NCI-H748 (cell line): ENCODE data around the gene ANKRD6.

ENCODE experiments used
- DNase-seq: peaks from one replicate; lab custom pipeline; 2025; ENCODE audit not compliant: unreplicated experiment; lab: John Stamatoyannopoulos, UW

Gene ANKRD6

DNA sequence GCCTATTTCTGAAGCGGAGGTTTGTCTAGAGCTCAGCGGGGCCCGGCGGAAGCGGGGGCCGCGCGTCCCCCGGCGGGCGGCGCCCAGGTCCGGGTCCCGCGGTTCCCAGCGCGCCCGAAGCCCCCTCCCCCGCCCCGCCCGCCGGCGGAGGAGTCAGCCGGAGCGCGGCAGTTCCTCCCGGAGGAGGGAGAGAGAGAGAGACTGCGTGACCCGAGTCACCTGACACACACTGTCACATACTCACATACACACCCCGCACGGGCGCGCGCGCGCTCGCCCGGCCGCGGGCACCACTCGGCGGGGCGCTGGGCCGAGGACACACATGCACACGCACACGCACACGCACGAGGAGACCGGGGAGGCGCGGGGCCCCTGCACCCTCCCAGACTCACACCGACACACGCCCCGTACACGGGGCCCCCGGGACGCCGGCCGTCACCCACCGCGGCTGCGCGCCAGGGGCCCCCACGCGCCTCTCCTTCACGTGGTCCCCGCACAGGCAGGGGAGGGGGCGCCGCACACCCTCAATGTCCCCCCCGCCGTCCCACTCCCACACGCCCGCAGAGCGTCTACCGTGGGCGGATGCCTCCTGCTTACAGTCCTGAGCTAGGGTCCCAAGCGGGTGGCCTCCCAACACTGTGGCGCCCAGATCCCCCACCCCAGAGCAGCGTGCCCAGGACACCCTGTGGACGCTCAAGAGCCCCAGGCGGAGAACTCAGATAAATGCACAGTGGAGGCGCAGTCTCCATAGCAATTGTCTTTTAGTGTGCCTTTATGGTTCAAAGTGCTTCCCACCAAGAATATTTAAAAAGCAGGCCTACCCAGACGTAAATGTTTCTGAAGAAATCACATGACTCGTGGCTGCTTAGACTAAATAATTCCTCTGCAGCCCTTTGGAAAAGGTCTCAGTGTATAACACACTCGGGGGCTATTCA is 20.6 kb upstream of the ANKRD6 start, which contains the start of gene RRAGD:
RRAGD (minus strand) TSS at position 203 of the 935 bp plus-strand sequence. CDS start 280 bp downstream, outside the sequence.
- peak; percentile 79 for DNase-seq

DNA sequence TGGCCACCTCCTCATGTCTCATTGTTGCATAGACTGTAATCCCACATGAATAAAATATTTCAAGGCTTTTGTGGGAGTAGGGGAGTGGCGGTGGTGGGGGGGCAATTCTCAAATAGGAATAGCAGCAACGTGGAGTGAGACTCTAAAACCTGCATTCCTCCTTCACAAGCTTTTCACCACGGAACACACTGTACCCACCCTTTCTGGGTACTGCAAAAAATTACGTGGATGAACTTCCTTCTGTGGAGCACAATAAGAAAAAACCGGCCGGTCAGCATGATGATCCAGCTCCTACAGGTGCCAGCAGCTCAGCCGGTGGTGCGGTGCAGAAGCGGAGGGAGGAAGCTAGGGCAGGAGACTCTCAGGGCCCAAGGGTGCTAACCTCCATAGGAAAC is 19.9 kb upstream of the ANKRD6 start:
- peak; percentile 43 for DNase-seq

DNA sequence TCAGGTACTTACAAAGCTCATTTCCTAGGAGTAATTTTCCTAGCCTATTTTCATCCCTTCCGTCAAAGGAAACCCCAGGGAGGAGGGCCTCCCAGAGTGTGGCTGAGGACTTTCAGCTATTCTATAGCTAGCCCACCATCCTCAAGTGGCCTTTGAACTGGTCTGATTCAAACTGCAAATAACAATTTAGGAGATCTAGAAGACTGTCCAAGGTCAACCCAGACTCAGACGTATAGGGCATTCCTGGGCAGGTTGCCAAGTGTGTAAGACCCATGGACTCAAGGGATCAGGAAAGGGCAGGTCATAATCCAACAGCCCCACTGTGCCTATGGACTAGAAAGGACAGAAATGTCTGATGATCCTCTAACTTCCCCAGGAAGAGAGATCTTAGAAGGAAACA is 18.7 kb upstream of the ANKRD6 start:
- DNase-seq: no peak

DNA sequence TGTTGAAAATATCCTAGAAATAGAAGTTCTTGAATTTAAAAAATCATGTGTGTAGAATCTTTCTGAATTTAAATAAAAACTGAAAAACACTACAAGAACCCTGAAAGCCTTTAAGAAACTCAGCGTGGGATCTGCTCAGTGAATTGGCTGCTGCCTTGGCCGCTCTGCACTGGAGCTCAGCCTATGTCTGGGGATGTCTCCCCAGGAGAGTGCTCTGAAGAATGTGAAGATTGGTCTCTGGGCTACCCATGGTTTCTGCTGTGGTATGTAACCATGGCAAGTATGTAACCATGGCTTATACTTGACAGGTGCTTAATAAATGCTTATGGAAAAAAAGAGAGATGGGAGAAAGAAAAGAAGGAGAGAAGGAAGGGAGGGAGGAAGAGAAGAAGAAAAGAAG is 17.8 kb upstream of the ANKRD6 start:
- DNase-seq: no peak

DNA sequence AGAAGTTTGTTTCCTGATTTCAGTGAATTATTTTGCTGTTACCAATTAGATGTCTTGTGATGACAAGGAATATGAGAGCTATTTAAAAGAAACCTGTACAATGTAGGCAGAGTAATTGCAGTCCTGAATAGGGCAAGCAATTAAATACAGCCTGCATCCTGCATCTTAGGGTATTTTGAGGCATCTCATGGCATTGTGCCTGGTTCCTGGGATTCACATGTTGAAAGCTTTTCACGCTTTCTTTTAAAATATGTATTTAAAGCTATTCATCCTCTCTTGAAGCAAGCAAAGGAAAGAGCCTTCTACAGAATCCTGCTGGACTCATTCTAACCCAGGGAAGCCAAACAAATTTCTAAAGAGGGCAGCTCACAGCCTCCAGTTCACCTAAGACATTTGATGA is 16.2 kb upstream of the ANKRD6 start:
- no peak for DNase-seq

DNA sequence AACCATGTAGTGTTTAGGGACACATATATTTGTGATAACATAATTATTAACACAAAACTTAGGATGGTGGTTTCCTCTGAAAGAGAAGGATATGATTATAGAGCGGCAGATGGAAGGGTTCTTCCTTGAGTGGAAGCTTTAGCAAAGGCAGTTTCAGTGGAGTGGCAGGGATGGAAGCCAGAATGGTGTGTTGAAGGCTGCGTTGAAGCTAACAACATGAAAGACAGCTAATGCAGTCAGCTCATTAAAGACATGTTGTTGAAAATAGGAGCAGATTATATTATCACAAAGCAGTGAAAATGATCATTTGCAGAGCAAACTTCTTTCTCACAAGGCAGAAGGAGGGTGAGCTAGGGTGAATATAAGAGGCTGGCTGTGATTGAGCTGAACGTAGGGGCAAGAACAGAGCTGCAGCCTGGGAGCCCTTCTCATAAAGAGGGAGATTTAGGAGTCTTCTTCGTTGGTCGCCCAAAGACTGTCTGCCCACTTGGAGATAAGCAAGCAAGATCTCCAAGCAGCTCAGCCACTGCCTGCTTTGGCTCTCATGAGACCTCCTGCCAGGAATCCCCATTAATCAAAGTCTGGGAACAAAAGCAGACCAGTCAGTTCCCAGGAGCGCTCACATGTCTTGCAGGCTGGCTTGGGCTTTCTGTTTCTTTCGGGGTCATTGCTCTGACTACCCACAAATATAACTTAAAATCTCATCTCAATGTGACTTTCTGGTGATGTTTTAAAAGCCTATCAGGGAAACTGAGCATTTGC is 2.6 kb upstream of the ANKRD6 start:
- peak; percentile 42 for DNase-seq

DNA sequence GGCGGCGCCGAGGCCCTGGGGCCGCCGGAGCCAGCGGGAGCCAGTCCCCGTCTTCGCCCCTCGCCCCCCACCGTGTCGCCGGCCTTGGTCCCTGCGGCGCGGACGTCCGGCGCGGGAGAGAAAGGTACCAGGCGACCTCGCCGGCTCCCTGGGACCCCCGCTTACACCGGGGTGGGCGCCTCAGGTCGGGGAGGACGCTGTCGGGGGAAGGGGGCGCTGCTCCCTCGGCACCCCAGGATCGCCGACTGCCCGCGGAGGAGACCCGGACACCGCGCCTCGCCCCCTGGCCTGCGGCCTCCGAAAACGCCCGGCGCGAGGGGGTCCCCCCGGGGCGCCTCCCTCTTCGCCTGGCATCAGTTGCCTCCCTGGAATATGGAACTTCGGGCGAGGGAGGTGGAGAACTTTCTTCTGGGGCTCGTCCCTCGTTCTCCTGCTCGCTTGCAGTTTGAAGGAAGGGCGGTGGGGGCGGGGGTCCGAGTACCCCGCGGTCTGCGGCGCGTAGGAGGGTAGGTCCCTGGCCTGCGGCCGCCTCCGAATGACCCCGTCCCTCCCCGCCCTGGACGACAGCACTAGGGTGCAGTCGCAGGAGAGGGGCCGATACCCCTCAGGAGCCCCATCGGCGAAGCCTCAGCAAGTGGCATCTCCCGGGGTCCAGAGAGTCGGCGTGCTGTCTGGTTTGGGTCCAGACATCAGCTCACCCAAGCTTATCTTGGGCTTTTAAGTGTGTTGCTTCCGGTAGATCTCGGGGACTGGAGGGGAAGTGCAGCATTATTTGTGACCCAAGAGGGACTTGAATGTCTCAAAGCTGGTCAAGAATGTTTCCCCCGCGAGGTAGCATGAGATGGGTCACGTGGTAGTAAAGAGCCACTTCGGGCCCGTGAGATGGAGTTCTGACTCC is 549 bp downstream of the ANKRD6 start:
- peak; percentile 73 for DNase-seq

DNA sequence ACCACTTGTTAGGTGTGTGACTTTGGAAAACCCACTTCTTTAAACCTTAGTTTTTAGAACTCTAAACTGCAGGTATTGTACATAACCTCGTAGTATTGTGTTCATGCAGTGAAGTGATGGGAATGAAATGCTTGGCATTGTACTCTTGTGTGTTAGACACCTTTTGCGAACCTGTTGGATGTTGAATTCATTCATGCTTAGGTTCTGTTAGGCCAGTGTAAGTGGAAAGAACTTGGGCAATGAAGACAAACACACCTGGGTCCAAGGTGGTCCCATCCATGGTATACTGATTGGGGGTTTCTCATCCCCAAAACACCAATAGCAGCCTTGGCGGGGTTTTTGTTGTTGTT is 1.2 kb downstream of the ANKRD6 start:
- no peak for DNase-seq

DNA sequence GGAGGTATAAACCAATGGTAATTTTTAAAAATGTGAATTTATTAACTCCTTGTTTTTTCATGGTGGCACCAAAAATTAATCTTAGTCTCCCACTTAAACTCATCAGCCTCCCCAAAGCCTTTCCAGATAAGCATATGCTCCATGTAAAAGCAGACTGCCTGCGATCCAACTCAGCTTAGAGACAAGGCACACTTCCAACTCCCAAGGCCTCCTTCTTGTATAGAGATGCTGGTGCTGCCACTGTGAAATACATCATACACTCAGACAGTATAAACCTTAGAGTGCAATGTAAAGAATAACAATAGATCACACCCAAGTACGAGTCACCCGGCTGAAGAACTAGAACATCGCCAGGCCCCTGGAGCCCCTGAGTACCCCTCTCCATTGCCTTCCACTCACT is 2.0 kb downstream of the ANKRD6 start:
- DNase-seq: peak; percentile 44

DNA sequence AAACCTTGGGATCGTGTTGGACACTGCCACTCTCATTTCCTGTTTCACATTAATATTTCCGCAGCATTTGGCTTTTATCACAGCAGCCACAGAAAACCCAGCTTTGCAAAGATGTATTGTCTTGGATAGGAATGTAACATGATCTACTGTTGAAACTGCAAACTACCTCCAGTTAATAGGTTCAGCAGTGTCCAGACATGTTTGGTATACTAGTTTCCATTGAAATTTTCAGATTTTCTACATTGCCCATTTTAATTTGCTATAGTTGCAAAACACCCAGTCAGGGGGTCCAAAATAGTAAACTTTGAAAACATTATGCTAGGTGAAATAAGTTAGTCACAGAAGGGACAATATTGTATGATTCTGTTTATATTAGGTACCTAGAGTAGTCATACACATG is 3.3 kb downstream of the ANKRD6 start:
- DNase-seq: peak; percentile 86

DNA sequence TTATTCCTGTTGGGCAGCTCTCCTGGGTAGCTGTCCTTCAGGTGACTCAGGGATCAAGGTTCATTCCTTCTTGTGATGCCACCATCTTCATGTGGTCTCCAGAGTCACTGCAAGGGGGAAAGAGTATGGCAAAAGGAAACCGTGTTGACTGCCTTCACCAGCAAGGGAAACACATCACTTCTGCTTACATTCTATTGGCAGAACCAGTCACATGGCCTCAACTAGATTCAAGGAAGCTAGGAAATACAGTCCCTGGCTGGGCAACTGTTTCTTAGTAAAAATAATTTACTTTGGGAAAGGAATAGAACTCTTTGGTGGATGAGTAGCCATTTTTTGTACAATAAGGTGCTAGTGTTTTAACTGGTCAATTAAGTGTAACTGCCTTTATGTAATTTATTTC is 5.3 kb downstream of the ANKRD6 start:
- no peak for DNase-seq

DNA sequence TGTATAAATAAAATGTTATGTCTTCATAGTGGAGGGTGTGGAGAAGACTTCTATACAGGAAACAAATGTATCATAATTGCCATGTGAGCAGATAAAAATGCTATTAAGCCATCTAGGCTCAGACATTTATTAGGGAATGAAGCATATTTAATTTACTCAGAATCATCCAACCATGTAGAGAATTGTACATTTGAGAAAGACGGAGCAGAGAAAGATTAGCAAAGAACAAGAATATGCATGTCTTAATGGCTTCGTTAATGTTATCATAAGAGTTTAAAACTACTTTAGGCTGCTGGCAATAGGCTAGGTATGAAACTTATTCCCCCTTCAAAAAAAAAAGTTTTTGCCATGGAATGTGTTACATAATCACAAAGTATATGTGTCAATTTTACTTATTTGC is 6.1 kb downstream of the ANKRD6 start:
- DNase-seq: no peak

DNA sequence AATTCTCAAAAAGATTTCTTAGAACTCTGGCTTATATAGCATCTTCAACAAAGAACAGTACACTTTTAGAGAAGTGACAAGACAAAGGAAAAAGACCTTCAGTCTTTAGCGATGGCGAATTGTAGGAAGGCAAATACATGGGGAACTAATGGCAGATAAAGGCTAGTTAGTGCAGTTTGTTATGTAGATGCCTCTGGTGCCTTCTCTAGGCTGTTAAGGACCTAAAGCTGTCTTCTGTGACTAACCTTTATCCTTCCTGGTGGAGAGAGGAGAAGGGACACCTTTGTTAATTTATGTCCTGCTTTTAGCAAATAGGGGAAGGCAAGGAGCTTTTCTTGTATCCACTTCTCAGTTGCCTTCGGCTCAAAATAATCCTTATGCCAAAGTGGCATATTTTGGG is 7.2 kb downstream of the ANKRD6 start:
- DNase-seq: no peak

DNA sequence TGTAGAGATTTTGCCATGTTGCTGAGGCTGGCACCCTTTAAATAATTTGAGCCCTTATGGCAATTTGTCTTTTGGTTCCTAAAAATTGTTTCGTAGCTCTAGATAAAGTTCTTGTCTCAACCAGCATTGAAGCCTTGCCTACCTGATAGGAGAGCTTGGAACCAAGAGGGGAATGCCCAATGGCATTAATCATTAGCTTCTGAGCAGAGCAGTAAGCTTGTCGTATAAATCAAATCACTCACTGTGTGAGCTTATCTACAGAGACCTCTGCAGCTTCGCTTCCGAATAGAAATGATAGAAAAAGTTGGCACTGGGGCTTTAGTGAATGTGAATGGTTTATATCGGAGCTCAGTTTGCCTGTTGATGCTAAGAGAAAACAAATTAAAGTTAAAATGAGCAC is 10.7 kb downstream of the ANKRD6 start:
- DNase-seq: no peak

DNA sequence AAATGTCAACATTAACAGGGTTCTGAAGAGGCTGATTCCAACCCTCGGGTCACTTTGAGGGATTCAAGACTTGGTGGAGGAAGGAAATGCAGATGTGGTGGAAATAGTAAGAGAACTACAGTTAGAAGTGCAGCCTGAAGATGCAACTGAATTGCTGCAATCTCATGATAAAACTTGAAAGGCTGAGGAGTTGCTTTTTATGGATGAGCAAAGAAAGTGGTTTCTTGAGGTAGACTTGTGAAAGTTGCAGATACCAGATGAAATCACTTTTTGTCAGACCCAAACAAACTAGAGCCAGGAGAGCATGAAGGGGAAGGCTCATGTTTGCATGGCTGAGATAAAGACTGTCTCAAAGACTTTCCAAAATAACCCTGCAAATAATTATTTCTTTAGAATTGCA is 16.2 kb downstream of the ANKRD6 start:
- DNase-seq: no peak

DNA sequence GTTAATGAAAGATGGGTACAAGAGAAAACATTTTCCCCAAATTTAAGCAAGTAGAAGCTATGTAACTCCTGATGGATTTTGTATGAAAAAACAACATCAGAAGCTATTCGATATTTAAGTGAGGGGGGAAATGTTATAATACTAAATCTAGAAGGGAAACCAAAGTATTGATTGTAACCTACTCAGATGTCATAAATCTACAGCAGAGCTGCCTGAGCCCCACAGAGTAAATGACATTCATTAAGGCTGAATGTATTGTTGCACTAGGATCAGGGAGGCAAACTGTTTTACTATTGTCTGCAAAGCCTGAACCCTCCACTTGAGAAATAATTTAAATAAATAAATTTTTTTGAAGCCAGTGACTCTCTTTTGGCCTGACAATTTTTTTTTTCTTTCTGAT is 19.3 kb downstream of the ANKRD6 start:
- DNase-seq: no peak

DNA sequence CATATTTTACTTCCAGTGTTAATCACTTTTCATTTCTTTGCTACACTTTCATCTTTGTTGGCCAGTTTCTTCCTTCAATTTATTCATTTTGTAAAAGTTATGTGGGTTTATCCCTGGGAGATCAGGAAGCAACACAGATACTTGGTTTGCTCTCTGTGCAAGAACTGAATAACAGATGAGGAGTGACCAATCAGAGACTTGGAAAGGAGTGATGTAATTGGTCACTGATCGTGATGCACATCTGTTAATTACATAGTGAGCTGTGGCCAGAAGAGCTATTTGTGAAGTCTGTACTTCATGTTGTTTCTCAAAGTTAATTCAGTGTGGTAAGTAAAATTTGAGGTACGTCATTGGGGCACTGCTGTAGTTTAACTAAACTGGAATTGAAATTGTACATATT is 21.3 kb downstream of the ANKRD6 start:
- DNase-seq: no peak

DNA sequence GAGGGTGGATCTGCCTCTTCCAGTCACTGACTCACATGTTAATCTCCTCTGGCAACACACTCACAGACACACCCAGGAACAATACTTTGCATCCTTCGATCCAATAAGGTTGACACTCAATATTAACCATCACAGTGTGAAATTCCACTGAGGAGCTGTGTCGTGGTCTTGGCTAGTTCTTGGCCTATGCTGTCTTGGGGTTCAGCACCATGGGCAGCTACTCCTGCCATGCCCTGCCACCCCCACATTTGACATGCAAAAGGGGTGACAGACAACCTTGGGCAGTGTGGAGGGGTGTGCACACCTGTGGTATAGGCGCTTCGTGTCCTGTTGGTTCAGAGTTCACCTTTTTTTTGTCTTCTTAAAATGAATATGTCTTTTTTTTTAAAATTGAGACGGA is 25.8 kb downstream of the ANKRD6 start:
- no peak for DNase-seq

DNA sequence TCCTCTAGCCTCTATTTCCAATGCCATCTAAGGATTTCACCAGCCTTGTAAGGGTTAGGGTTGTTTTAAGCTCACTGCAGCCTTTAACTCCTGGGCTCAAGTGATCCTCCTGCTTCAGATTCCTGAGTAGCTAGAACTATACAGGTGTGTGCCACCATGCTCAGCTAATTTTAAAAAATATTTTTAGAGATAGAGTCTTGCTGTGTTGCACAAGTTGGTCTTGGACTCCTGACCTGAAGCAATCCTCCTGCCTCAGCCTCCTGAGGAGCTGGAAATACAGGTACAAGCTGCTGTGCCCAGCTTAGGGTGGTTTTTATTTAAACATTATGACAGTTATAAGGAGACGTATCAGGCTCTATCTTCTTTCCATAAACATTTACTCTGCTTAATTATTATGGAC is 26.5 kb downstream of the ANKRD6 start:
- DNase-seq: no peak

DNA sequence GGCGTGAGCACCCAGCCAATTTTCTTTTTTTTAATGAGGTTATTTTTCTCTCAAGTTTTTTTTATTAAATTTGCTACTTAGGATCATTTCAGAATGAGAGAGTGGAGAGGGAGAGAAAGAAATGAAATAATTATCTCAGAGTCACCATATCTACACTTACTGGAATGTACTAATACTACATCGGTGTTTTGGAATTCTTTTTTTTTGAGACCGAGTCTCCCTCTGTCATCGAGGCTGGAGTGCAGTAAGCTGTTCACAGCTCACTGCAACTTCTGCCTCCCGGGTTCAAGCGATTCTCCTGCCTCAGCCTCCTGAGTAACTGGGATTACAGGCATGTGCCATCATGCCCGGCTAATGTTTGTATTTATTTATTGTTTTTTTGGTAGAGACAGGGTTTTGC is 27.8 kb downstream of the ANKRD6 start:
- DNase-seq: no peak

DNA sequence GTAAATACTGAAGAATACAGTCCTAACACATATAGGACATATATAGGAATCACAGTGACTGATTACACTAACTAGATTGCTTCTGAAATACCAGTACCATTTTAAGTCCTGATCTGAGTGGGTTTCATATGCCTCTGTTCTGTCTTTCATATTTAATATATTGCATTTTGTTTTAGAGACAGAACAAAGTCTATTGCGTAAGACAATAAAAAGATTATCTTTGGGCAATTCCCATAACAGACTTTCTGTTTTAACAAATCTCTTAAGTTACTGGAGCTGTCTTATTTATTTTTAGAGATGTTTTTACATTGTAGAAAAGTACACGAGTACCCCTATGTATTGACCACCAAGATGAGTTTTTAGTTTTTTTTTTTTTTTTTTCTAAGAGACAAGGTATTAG is 29.6 kb downstream of the ANKRD6 start:
- no peak for DNase-seq
